Lung (tissue), 12 donors: Measurements from ENCODE around the gene C18orf32. TPM values are rescaled to one million over a fixed set of nuclear protein-coding genes. Genes with fewer than 3 reads are reported as not detected.

Source experiments
- ATAC-seq: fragments of 200-7000 bp; cut with Tn5 transposase; one replicate; pipeline ENCODE4 v1.9.1; 2020; ENCODE audit warnings: moderate number of reproducible peaks; ENCODE audit not compliant: insufficient read depth, low FRiP score
- DNase-seq, 3 donors: peaks; one replicate each; pipeline ENCODE4 v3.0.0-alpha.2; 2013 to 2017
- H3K27ac ChIP-seq, 2 donors: one replicate each; pipeline ENCODE4 v1.5.1; 2013; ENCODE audit warnings: mild to moderate bottlenecking in 2 of 2, moderate library complexity in 2 of 2, control low read depth in 1 of 2, inconsistent platforms in 1 of 2, low read depth in 1 of 2, low read length in 1 of 2
- H3K27me3 ChIP-seq, 3 donors: one replicate each; pipeline ENCODE4 v1.5.1; 2013; ENCODE audit warnings: low read length in 2 of 3; ENCODE audit not compliant: control insufficient read depth in 3 of 3, insufficient read depth in 3 of 3
- H3K36me3 ChIP-seq, 4 donors: one replicate each; pipeline ENCODE4 v1.5.1; 2013; ENCODE audit warnings: low read length in 4 of 4, mild to moderate bottlenecking in 1 of 4, moderate library complexity in 1 of 4; ENCODE audit not compliant: control insufficient read depth in 4 of 4, insufficient read depth in 4 of 4
- H3K4me1 ChIP-seq, 5 donors: one replicate each; pipeline ENCODE4 v1.5.1; 2013; ENCODE audit warnings: low read length in 5 of 5, mild to moderate bottlenecking in 2 of 5, moderate library complexity in 1 of 5; ENCODE audit not compliant: control insufficient read depth in 5 of 5, insufficient read depth in 5 of 5
- H3K4me3 ChIP-seq: one replicate; pipeline ENCODE4 v1.5.1; 2013; ENCODE audit warnings: mild to moderate bottlenecking, control low read depth, moderate library complexity
- H3K9ac ChIP-seq, 2 donors: one replicate each; pipeline ENCODE4 v1.5.1; 2013; ENCODE audit warnings: low read length in 2 of 2, control low read depth in 1 of 2; ENCODE audit not compliant: insufficient read depth in 1 of 2
- H3K9me3 ChIP-seq, 4 donors: one replicate each; pipeline ENCODE4 v1.5.1; 2013; ENCODE audit warnings: low read length in 3 of 4, mild to moderate bottlenecking in 1 of 4, moderate library complexity in 1 of 4; ENCODE audit not compliant: control insufficient read depth in 4 of 4, insufficient read depth in 3 of 4
- WGBS, 2 donors: extraction: QIAGEN DNeasy Blood & Tissue Kit; methylation state at CpG; one replicate each; pipeline ENCODE4 v1.1.7; 2013; 5-methylcytosine and 5-hydroxymethylcytosine counted together
- polyA plus RNA-seq, 2 donors: library from polyadenylated mRNA; stranded (reverse); fragments of 200-250 nt; gene quantifications; one replicate each; pipeline ENCODE4 v1.2.1, GENCODE V29; 2013
- total RNA-seq, 2 donors: library from RNA; depleted of rRNA in 1 of 2; stranded (reverse); fragments of >200 nt in 1 of 2; gene quantifications; one replicate each; pipeline ENCODE4 v1.2.1, GENCODE V29; 2014 to 2021
- TF ChIP-seq, protein P1 (sequence below): IDR thresholded peaks from 2 replicates; pipeline ENCODE4 v1.5.1; 2012; ENCODE audit warnings: mild to moderate bottlenecking; ENCODE audit errors: control extremely low read depth, extremely low read depth
- donor health status: control.
- donor health status: control.
- donor health status: Bipolar disorder and iron deficiency.
- donor health status: healthy.
- donor health status: DM: yes; HTN: yes; CAD: no.

Gene C18orf32
- total and polyA plus RNA-seq, 4 donors, result 50.9 to 81.7 (median 67.7) TPM

DNA sequence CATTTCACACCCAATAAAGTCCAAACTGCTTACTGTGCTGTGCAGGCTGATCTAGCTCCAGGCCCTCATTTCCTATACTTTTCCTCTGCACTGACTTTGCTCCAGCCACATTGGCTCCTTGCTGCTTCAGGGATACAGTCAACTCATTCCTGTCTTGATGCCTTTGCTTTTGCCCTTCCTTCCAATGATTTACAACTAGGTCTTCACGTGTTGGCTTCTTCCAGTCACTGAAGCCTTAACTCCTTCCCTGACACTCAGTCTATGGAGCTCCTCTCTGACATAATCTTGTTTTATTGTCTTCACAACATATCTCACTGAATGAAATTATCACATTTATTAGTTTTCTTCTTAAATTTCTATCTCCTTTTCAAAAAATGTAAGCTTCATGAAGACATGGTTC, 16.9 kb upstream of the C18orf32 start:
- H3K4me3 ChIP-seq, result no peak overlapping the region
- H3K9me3 ChIP-seq, result no peaks in the 10 kb centered on the region
- ATAC-seq, result no peak
- H3K27ac ChIP-seq, result no peak overlapping the region
- no peaks in the 10 kb centered on the region for H3K36me3 ChIP-seq
- TF ChIP-seq, protein P1, sequence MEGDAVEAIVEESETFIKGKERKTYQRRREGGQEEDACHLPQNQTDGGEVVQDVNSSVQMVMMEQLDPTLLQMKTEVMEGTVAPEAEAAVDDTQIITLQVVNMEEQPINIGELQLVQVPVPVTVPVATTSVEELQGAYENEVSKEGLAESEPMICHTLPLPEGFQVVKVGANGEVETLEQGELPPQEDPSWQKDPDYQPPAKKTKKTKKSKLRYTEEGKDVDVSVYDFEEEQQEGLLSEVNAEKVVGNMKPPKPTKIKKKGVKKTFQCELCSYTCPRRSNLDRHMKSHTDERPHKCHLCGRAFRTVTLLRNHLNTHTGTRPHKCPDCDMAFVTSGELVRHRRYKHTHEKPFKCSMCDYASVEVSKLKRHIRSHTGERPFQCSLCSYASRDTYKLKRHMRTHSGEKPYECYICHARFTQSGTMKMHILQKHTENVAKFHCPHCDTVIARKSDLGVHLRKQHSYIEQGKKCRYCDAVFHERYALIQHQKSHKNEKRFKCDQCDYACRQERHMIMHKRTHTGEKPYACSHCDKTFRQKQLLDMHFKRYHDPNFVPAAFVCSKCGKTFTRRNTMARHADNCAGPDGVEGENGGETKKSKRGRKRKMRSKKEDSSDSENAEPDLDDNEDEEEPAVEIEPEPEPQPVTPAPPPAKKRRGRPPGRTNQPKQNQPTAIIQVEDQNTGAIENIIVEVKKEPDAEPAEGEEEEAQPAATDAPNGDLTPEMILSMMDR, result no peak
- H3K9ac ChIP-seq, result no peak overlapping the region
- WGBS, 2 donors, result 45 to 58% methylated on average over 1 of the region's 1 CpG
- peaks cover 0 to 2% (median 0%) of the 10 kb centered on the region in 3 donors for H3K27me3 ChIP-seq
- peaks cover 0 to 6% (median 0%) of the 10 kb centered on the region in 5 donors for H3K4me1 ChIP-seq
- no peak for DNase-seq

GRCh38 chr18:49500201-49500921, 13.3 kb upstream of the C18orf32 start:
- Histone ChIP-seq H3K27ac (no peak overlapping the region), H3K27me3 (peaks cover 0 to 2% (median 0%) of the 10 kb centered on the region in 3 donors), H3K9me3 (no peaks in the 10 kb centered on the region), H3K4me1 (peaks cover 0 to 6% (median 0%) of the 10 kb centered on the region in 5 donors), H3K36me3 (no peaks in the 10 kb centered on the region), H3K4me3 (no peak overlapping the region), H3K9ac (no peak overlapping the region)
- 62 to 63% methylated on average over 14 of the region's 14 CpGs for WGBS, 2 donors
- DNase-seq (no peak), ATAC-seq (no peak)
- TF ChIP-seq, protein P1, result no peak

GRCh38 chr18:49499046-49499637, 12.1 kb upstream of the C18orf32 start:
- H3K36me3 ChIP-seq, result no peaks in the 10 kb centered on the region
- H3K27ac ChIP-seq, result no peak overlapping the region
- no peak overlapping the region for H3K9ac ChIP-seq
- H3K9me3 ChIP-seq, result no peaks in the 10 kb centered on the region
- TF ChIP-seq, protein P1, result no peak
- H3K4me3 ChIP-seq, result no peak overlapping the region
- ATAC-seq (no peak), DNase-seq (no peak)
- peaks cover 0 to 2% (median 0%) of the 10 kb centered on the region in 3 donors for H3K27me3 ChIP-seq
- 80 to 81% methylated on average over 16 of the region's 16 CpGs for WGBS, 2 donors
- H3K4me1 ChIP-seq, result peaks cover 0 to 6% (median 0%) of the 10 kb centered on the region in 5 donors
